Mammary epithelial cell (primary cell): ENCODE data around the gene INPPL1.

Experiments
- EZH2 ChIP-seq: IDR thresholded peaks from 2 replicates; pipeline ENCODE4 v1.6.1; 2012; ENCODE audit warnings: low read length, inconsistent platforms, borderline replicate concordance
- TF ChIP-seq, protein P1 (sequence below), 2 donors: IDR thresholded peaks in 1 of 2; conservative IDR thresholded peaks in 1 of 2; 2 replicates each; pipeline ENCODE4 v1.5.1; 2011 to 2012; ENCODE audit warnings: inconsistent platforms in 2 of 2, low read length in 2 of 2, mild to moderate bottlenecking in 2 of 2, control low read depth in 1 of 2, low read depth in 1 of 2; ENCODE audit not compliant: insufficient read depth in 1 of 2; ENCODE audit errors: extremely low read depth in 1 of 2

DNA sequence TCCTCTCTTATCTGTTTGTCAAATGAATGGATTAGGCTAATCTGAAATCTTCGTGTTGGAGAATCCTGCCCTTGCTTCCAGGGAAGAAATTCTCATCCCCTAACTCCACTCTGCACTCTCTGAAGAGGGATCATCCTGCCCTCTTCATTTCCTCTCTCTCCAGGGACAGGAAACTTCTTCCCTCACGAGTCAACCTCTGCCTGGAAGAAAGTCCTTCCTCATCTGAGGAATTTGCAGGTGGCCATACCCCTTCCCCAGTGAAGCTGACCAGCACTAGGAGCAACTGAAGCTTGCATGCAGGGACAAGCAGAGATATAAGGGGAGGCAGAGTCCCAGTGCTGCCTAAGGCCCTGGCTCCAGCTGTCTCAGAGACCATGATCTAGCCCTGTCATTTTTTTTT is 23.0 kb downstream of the INPPL1 start:
- TF ChIP-seq, protein P1, sequence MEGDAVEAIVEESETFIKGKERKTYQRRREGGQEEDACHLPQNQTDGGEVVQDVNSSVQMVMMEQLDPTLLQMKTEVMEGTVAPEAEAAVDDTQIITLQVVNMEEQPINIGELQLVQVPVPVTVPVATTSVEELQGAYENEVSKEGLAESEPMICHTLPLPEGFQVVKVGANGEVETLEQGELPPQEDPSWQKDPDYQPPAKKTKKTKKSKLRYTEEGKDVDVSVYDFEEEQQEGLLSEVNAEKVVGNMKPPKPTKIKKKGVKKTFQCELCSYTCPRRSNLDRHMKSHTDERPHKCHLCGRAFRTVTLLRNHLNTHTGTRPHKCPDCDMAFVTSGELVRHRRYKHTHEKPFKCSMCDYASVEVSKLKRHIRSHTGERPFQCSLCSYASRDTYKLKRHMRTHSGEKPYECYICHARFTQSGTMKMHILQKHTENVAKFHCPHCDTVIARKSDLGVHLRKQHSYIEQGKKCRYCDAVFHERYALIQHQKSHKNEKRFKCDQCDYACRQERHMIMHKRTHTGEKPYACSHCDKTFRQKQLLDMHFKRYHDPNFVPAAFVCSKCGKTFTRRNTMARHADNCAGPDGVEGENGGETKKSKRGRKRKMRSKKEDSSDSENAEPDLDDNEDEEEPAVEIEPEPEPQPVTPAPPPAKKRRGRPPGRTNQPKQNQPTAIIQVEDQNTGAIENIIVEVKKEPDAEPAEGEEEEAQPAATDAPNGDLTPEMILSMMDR (conservative IDR thresholded peaks at IDR 0.05 in 1 of 2, IDR thresholded peaks at IDR 0.05 in 1 of 2; ENCODE audit: extremely low read depth in 1 of 2, insufficient read depth in 1 of 2, low read depth in 1 of 2, low read length in 2 of 2): no peak
- TF ChIP-seq EZH2: no peak
